Ectodermal cell (in vitro differentiated cells): ENCODE results near the gene SMG1.
"Not testable (repeated sequence)": the region's sequence is repeated elsewhere in the genome, so short reads cannot be mapped to it uniquely, and the experiment has no call there.

ENCODE experiments used
- H3K27ac ChIP-seq: 2 replicates; pipeline ENCODE4 v1.7.0; 2013; ENCODE audit warnings: mild to moderate bottlenecking, low read depth, low read length; ENCODE audit not compliant: insufficient read depth, poor library complexity, severe bottlenecking
- H3K27me3 ChIP-seq: 2 replicates; pipeline ENCODE4 v1.7.0; 2013; ENCODE audit warnings: mild to moderate bottlenecking, low read length; ENCODE audit not compliant: insufficient read depth, control insufficient read depth, poor library complexity, severe bottlenecking
- H3K36me3 ChIP-seq: one replicate; pipeline ENCODE4 v1.7.0; 2013; ENCODE audit warnings: low read length; ENCODE audit not compliant: control insufficient read depth, insufficient read depth
- H3K4me1 ChIP-seq: one replicate; pipeline ENCODE4 v1.7.0; 2013; ENCODE audit warnings: low read length; ENCODE audit not compliant: control insufficient read depth, insufficient read depth
- H3K4me3 ChIP-seq: 2 replicates; pipeline ENCODE4 v1.7.0; 2013; ENCODE audit warnings: low read depth, low read length, control low read depth; ENCODE audit not compliant: insufficient read depth
- H3K9me3 ChIP-seq: 2 replicates; pipeline ENCODE4 v1.7.0; 2013; ENCODE audit warnings: mild to moderate bottlenecking, low read length, moderate library complexity; ENCODE audit not compliant: control insufficient read depth
- WGBS, 2 experiments: methylation state at CpG; one replicate each; pipeline ENCODE4 v1.1.7; 2013; ENCODE audit warnings: missing lambda C conversion rate in 2 of 2; 5-methylcytosine and 5-hydroxymethylcytosine counted together

The SMG1 gene

GRCh38 chr16:18936727-18937340 is 10.6 kb upstream of the SMG1 start:
- no peaks in the 10 kb centered on the region for H3K9me3 ChIP-seq
- 84 to 90% methylated on average over 7 of the region's 7 CpGs for WGBS, 2 experiments
- no peaks in the 10 kb centered on the region for H3K27me3 ChIP-seq
- H3K27ac ChIP-seq: no peak overlapping the region
- no peak overlapping the region for H3K4me3 ChIP-seq
- peaks cover 4% of the 10 kb centered on the region for H3K4me1 ChIP-seq
- no peaks in the 10 kb centered on the region for H3K36me3 ChIP-seq

GRCh38 chr16:18933501-18933900 is 7.3 kb upstream of the SMG1 start:
- Histone ChIP-seq H3K27me3 (no peaks in the 10 kb centered on the region), H3K9me3 (no peaks in the 10 kb centered on the region)
- WGBS, 2 experiments: 32% methylated on average over 1 of the region's 1 CpG; no CpG with 5 or more reads in 1 of the 2 experiments

GRCh38 chr16:18932243-18932987 is 6.2 kb upstream of the SMG1 start:
- Histone ChIP-seq H3K27ac (no peak overlapping the region), H3K27me3 (no peaks in the 10 kb centered on the region), H3K9me3 (no peaks in the 10 kb centered on the region), H3K4me1 (peaks cover 4% of the 10 kb centered on the region), H3K36me3 (no peaks in the 10 kb centered on the region), H3K4me3 (no peak overlapping the region)
- WGBS, 2 experiments: 76 to 80% methylated on average over 5 of the region's 5 CpGs

More at GRCh38 chr16:18933501-18933900, 7.3 kb upstream of the SMG1 start:
- Histone ChIP-seq H3K27ac (no peak overlapping the region), H3K36me3 (no peaks in the 10 kb centered on the region), H3K4me3 (no peak overlapping the region), H3K4me1 (peaks cover 4% of the 10 kb centered on the region)

DNA sequence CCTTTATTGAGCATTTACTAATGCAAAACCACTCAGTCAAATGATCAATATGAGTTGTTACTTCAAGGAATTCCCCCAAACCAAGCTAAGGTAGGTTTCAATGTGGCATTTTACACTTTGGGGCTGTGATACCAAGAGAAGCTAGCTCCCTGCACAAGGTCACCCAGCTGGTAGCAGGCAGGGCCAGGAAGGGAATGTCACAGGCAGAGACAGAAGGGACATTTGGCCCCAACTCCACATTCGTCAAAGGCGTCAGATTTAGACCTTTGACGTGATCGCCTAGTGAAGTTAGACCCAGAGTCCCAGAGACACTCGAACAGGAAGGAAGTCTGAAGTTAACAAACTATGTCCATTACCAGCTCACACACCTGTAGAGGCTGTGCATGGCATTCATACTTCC is 5.5 kb upstream of the SMG1 start:
- H3K4me3 ChIP-seq: no peak overlapping the region
- 88 to 90% methylated on average over 5 of the region's 5 CpGs for WGBS, 2 experiments
- no peak overlapping the region for H3K27ac ChIP-seq
- peaks cover 4% of the 10 kb centered on the region for H3K4me1 ChIP-seq
- H3K27me3 ChIP-seq: no peaks in the 10 kb centered on the region
- no peaks in the 10 kb centered on the region for H3K36me3 ChIP-seq
- no peaks in the 10 kb centered on the region for H3K9me3 ChIP-seq

DNA sequence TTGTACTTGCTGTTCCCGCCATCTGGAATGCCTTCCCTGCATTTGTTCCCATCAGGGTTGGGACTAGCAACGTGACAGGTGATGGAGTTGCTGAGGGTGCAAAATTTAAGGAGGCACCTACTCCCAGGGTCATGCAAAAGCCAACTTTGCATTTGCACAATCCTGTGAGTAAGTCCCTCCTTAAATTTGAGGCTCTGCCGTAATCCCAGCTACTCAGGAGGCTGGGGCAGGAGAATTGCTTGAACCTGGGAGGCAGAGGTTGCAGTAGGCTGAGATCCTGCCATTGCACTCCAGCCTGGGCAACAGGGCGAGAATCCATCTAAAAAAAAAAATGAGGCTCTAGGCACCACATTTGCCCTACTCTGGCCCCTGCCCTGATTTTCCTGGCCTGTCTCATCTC is 3.9 kb upstream of the SMG1 start:
- not testable (repeated sequence) for H3K27me3 ChIP-seq, H3K36me3 ChIP-seq, H3K4me1 ChIP-seq, H3K9me3 ChIP-seq, H3K27ac ChIP-seq, H3K4me3 ChIP-seq
- WGBS, 2 experiments: 65 to 81% methylated on average over 4 of the region's 4 CpGs

DNA sequence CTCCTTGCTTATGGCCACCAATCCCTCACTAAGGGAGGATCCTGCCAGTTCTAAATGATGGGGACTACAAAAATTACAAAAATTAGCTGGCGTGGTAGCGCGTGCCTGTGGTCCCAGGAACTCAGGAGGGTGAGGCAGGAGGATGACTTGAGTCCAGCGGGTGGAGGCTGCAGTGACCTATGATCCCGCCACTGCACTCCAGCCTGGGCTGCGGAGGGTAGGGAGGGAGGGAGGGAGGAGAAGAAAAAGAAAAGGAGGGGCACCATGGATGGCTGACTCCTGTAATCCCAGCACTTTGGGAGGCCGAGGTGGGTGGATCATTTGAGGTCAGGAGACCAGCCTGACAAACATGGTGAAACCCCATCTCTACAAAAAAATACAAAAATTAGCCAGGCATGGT is 1.9 kb upstream of the SMG1 start:
- 90 to 94% methylated on average over 7 of the region's 7 CpGs for WGBS, 2 experiments
- not testable (repeated sequence) for H3K36me3 ChIP-seq, H3K4me1 ChIP-seq

GRCh38 chr16:18925215-18925985 is 808 bp downstream of the SMG1 start:
- Histone ChIP-seq H3K27ac (peak overlapping the region; percentile 79), H3K4me3 (peak overlapping the region; percentile 46)
- not testable (repeated sequence) for H3K9me3 ChIP-seq, H3K36me3 ChIP-seq, H3K4me1 ChIP-seq, H3K27me3 ChIP-seq
- 0% methylated on average over 41 to 42 of the region's 42 CpGs for WGBS, 2 experiments

More for the DNA sequence above, 1.9 kb upstream of the SMG1 start:
- not testable (repeated sequence) for H3K4me3 ChIP-seq, H3K27ac ChIP-seq, H3K9me3 ChIP-seq, H3K27me3 ChIP-seq

DNA sequence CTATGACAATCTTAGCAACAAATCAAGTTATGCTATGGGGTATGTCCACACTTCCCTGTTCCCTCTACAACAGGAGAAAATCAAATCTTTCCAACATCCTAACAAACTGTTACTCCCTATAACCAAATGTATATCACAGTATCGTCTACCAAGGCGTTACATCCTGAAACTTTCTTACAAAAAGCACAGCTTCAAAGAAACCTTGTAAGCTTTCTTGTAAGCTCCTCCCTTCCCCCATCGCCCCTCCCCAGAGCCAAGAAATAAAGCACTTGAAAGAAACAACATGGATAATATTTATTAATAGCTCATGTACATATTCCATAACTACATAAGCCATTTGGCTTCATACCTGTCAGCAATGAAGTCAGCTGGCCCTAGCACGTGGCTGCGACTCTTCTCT is 2.3 kb downstream of the SMG1 start:
- not testable (repeated sequence) for H3K27me3 ChIP-seq, H3K27ac ChIP-seq, H3K4me3 ChIP-seq, H3K4me1 ChIP-seq, H3K9me3 ChIP-seq, H3K36me3 ChIP-seq
- 61 to 65% methylated on average over 2 of the region's 5 CpGs for WGBS, 2 experiments

- H3K36me3 ChIP-seq, H3K9me3 ChIP-seq, H3K27me3 ChIP-seq, H3K27ac ChIP-seq, H3K4me3 ChIP-seq, H3K4me1 ChIP-seq: not testable (repeated sequence)
- WGBS, 2 experiments: 91 to 94% methylated on average over 8 of the region's 8 CpGs
Observed at GRCh38 chr16:18923124-18923523, 3.1 kb downstream of the SMG1 start.

- not testable (repeated sequence) for H3K27me3 ChIP-seq, H3K27ac ChIP-seq, H3K36me3 ChIP-seq, H3K4me3 ChIP-seq, H3K9me3 ChIP-seq, H3K4me1 ChIP-seq
- WGBS, 2 experiments: 100% methylated on average over 1 of the region's 2 CpGs
Observed at GRCh38 chr16:18909585-18909984, 16.6 kb downstream of the SMG1 start.
